ENCODE data around the gene SLC30A10. TPM values are rescaled to one million over a fixed set of nuclear protein-coding genes. Genes with fewer than 3 reads are reported as not detected.
"Not testable (repeated sequence)": the region's sequence is repeated elsewhere in the genome, so short reads cannot be mapped to it uniquely, and the experiment has no call there.

Gene SLC30A10
- total and polyA plus RNA-seq, 2 donors (not counting 1 experiment from before 2014, with no cell fraction given) = 0.06 TPM; not detected in 1

GRCh38 chr1:219876798-219877209 is 51.6 kb downstream of the SLC30A10 start:
- TF ChIP-seq CTCF (IDR thresholded peaks at IDR 0.05) (no peak), EZH2 (IDR thresholded peaks at IDR 0.05; ENCODE audit: borderline replicate concordance, insufficient read depth, low read depth, low read length, poor library complexity, severe bottlenecking) (no peak)
- ATAC-seq (ENCODE audit: low read depth) = no peak
- no peaks in the 10 kb centered on the region for H3K36me3 ChIP-seq (replicated peaks in 1 of 2; ENCODE audit: control extremely low read depth in 1 of 2, control insufficient read depth in 1 of 2, extremely low read depth in 1 of 2, insufficient read depth in 2 of 2, low read length in 1 of 2)
- WGBS (ENCODE audit: insufficient coverage) = 59% methylated on average over 3 of the region's 5 CpGs
- ChIA-PET POLR2A (no interaction called here), CTCF (no interaction called here)
- no peaks in the 10 kb centered on the region for H3K9me3 ChIP-seq (ENCODE audit: control extremely low read depth in 1 of 3, control insufficient read depth in 2 of 3, insufficient read depth in 1 of 3, low read length in 2 of 3)
- intact Hi-C loops (cut with micrococcal nuclease) = no loop called here
- H3K4me3 Mint-ChIP-seq = no peak overlapping the region
- no peaks in the 10 kb centered on the region for H3K4me1 ChIP-seq (ENCODE audit: control insufficient read depth in 2 of 2, insufficient read depth in 2 of 2, low read length in 2 of 2)
- no peak overlapping the region for H3K27ac Mint-ChIP-seq
- H3K4me3 ChIP-seq (ENCODE audit: control extremely low read depth in 1 of 5, extremely low read depth in 1 of 5, insufficient read depth in 1 of 5, low read depth in 2 of 5, low read length in 4 of 5) = no peak overlapping the region
- no peak overlapping the region for H3K27ac ChIP-seq (ENCODE audit: low read length in 2 of 2)
- H3K79me2 ChIP-seq (ENCODE audit: control insufficient read depth, insufficient read depth, low read length) = no peaks in the 10 kb centered on the region
- H3K27me3 Mint-ChIP-seq = peaks cover 13% of the 10 kb centered on the region
- no peak overlapping the region for H2AFZ ChIP-seq (ENCODE audit: insufficient read depth, low read depth, low read length, poor library complexity, severe bottlenecking)
- H3K9ac ChIP-seq (ENCODE audit: low read length) = no peak overlapping the region
- no peak for DNase-seq
- H4K20me1 ChIP-seq (ENCODE audit: control insufficient read depth, insufficient read depth, low read length, poor library complexity, severe bottlenecking) = no peaks in the 10 kb centered on the region
- H3K4me1 Mint-ChIP-seq = no peaks in the 10 kb centered on the region
- H3K4me2 ChIP-seq (replicated peaks; ENCODE audit: low read depth, low read length, poor library complexity, severe bottlenecking) = no peak overlapping the region
- H3K9me3 Mint-ChIP-seq (ENCODE audit: insufficient read depth) = no peaks in the 10 kb centered on the region
- no peaks in the 10 kb centered on the region for H3K27me3 ChIP-seq (replicated peaks in 1 of 4; ENCODE audit: control extremely low read depth in 1 of 4, control insufficient read depth in 3 of 4, insufficient read depth in 4 of 4, low read length in 3 of 4)

- no peak overlapping the region for H3K4me2 ChIP-seq (replicated peaks; ENCODE audit: low read depth, low read length, poor library complexity, severe bottlenecking)
- no peaks in the 10 kb centered on the region for H3K4me1 ChIP-seq (ENCODE audit: control insufficient read depth in 2 of 2, insufficient read depth in 2 of 2, low read length in 2 of 2)
- Mint-ChIP-seq H3K27ac (no peak overlapping the region), H3K9me3 (ENCODE audit: insufficient read depth) (no peaks in the 10 kb centered on the region), H3K4me1 (no peaks in the 10 kb centered on the region), H3K4me3 (no peak overlapping the region), H3K27me3 (peaks cover 12% of the 10 kb centered on the region)
- intact Hi-C loops (cut with micrococcal nuclease) = no loop called here
- H3K36me3 ChIP-seq (replicated peaks in 1 of 2; ENCODE audit: control extremely low read depth in 1 of 2, control insufficient read depth in 1 of 2, extremely low read depth in 1 of 2, insufficient read depth in 2 of 2, low read length in 1 of 2) = no peaks in the 10 kb centered on the region
- no peak for TF ChIP-seq CTCF (IDR thresholded peaks at IDR 0.05)
- TF ChIP-seq EZH2 (IDR thresholded peaks at IDR 0.05; ENCODE audit: borderline replicate concordance, insufficient read depth, low read depth, low read length, poor library complexity, severe bottlenecking) = no peak
- no peaks in the 10 kb centered on the region for H3K79me2 ChIP-seq (ENCODE audit: control insufficient read depth, insufficient read depth, low read length)
- no CpG with 5 or more reads among the region's 3 CpGs for WGBS (ENCODE audit: insufficient coverage)
- H3K9me3 ChIP-seq (ENCODE audit: control extremely low read depth in 1 of 3, control insufficient read depth in 2 of 3, insufficient read depth in 1 of 3, low read length in 2 of 3) = no peaks in the 10 kb centered on the region
- no peaks in the 10 kb centered on the region for H3K27me3 ChIP-seq (replicated peaks in 1 of 4; ENCODE audit: control extremely low read depth in 1 of 4, control insufficient read depth in 3 of 4, insufficient read depth in 4 of 4, low read length in 3 of 4)
- no peak overlapping the region for H2AFZ ChIP-seq (ENCODE audit: insufficient read depth, low read depth, low read length, poor library complexity, severe bottlenecking)
- ChIA-PET CTCF (no interaction called here), POLR2A (no interaction called here)
- ATAC-seq (ENCODE audit: low read depth) (no peak), DNase-seq (no peak)
- no peak overlapping the region for H3K9ac ChIP-seq (ENCODE audit: low read length)
- no peaks in the 10 kb centered on the region for H4K20me1 ChIP-seq (ENCODE audit: control insufficient read depth, insufficient read depth, low read length, poor library complexity, severe bottlenecking)
- H3K27ac ChIP-seq (ENCODE audit: low read length in 2 of 2) = no peak overlapping the region
- no peak overlapping the region for H3K4me3 ChIP-seq (ENCODE audit: control extremely low read depth in 1 of 5, extremely low read depth in 1 of 5, insufficient read depth in 1 of 5, low read depth in 2 of 5, low read length in 4 of 5)
Measured at GRCh38 chr1:219875860-219876259, 52.5 kb downstream of the SLC30A10 start.

- H3K4me2 ChIP-seq (replicated peaks; ENCODE audit: low read depth, low read length, poor library complexity, severe bottlenecking); H3K9me3 Mint-ChIP-seq (ENCODE audit: insufficient read depth); H3K36me3 ChIP-seq (replicated peaks in 1 of 2; ENCODE audit: control extremely low read depth in 1 of 2, control insufficient read depth in 1 of 2, extremely low read depth in 1 of 2, insufficient read depth in 2 of 2, low read length in 1 of 2); H2AFZ ChIP-seq (ENCODE audit: insufficient read depth, low read depth, low read length, poor library complexity, severe bottlenecking); intact Hi-C loops (cut with micrococcal nuclease); H3K4me1 ChIP-seq (ENCODE audit: control insufficient read depth in 2 of 2, insufficient read depth in 2 of 2, low read length in 2 of 2); H3K4me3 ChIP-seq (ENCODE audit: control extremely low read depth in 1 of 5, extremely low read depth in 1 of 5, insufficient read depth in 1 of 5, low read depth in 2 of 5, low read length in 4 of 5); ATAC-seq (ENCODE audit: low read depth); DNase-seq; H3K27ac Mint-ChIP-seq; H3K4me1 Mint-ChIP-seq; H3K9ac ChIP-seq (ENCODE audit: low read length); CTCF ChIA-PET; H4K20me1 ChIP-seq (ENCODE audit: control insufficient read depth, insufficient read depth, low read length, poor library complexity, severe bottlenecking); H3K27me3 ChIP-seq (replicated peaks in 1 of 4; ENCODE audit: control extremely low read depth in 1 of 4, control insufficient read depth in 3 of 4, insufficient read depth in 4 of 4, low read length in 3 of 4); H3K79me2 ChIP-seq (ENCODE audit: control insufficient read depth, insufficient read depth, low read length); POLR2A ChIA-PET; H3K27ac ChIP-seq (ENCODE audit: low read length in 2 of 2); H3K9me3 ChIP-seq (ENCODE audit: control extremely low read depth in 1 of 3, control insufficient read depth in 2 of 3, insufficient read depth in 1 of 3, low read length in 2 of 3); H3K4me3 Mint-ChIP-seq: not testable (repeated sequence)
- WGBS (ENCODE audit: insufficient coverage) = no CpG with 5 or more reads among the region's 1 CpG
- peaks cover 12% of the 10 kb centered on the region for H3K27me3 Mint-ChIP-seq
Measured at GRCh38 chr1:219872538-219872937, 55.8 kb downstream of the SLC30A10 start.
